K562 (cell line): ENCODE measurements around the gene SERPIND1. TPM values are rescaled to one million over a fixed set of nuclear protein-coding genes. Genes with fewer than 3 reads are reported as not detected.

Experiments used
- COPS2 ChIP-seq: fragments of 450-650 bp; conservative IDR thresholded peaks from 2 replicates; pipeline ENCODE4 v1.6.1; 2016; ENCODE audit warnings: mild to moderate bottlenecking, moderate library complexity
- DEAF1 ChIP-seq: fragments of 450-650 bp; formaldehyde crosslinking; IDR thresholded peaks from 2 replicates; pipeline ENCODE4 v1.4.0; 2020; ENCODE audit warnings: mild to moderate bottlenecking, moderate library complexity
- DPF2 ChIP-seq: fragments of 450-650 bp; IDR thresholded peaks from 2 replicates; pipeline ENCODE4 v1.6.1; 2016
- GABPA ChIP-seq: fragments of 200-800 bp; sonication (Bioruptor generic); conservative IDR thresholded peaks from 2 replicates; pipeline ENCODE4 v1.6.1; 2016; ENCODE audit warnings: low read depth, missing genetic modification characterization, missing compliant biosample characterization
- NFYB ChIP-seq: IDR thresholded peaks from 2 replicates; pipeline ENCODE4 v1.6.1; 2011; ENCODE audit warnings: mild to moderate bottlenecking, moderate library complexity; ENCODE audit not compliant: insufficient read length; ENCODE audit errors: extremely low read depth
- RAD51 ChIP-seq: fragments of 450-650 bp; IDR thresholded peaks from 2 replicates; pipeline ENCODE4 v1.7.1; 2016; ENCODE audit warnings: low read depth, mild to moderate bottlenecking, borderline replicate concordance
- TGIF2 ChIP-seq: sonication (generic); formaldehyde crosslinking; IDR thresholded peaks from 2 replicates; pipeline ENCODE4 v1.8.1; 2022; ENCODE audit warnings: mild to moderate bottlenecking, missing genetic modification reagents, moderate library complexity
- TSC22D4 ChIP-seq: fragments of 450-650 bp; IDR thresholded peaks from 2 replicates; pipeline ENCODE4 v1.6.1; 2016; ENCODE audit warnings: missing genetic modification characterization, missing biosample characterization, control low read depth
- ZFP1 ChIP-seq: fragments of 450-650 bp; formaldehyde crosslinking; IDR thresholded peaks from 2 replicates; pipeline ENCODE4 v1.4.0; 2020; ENCODE audit warnings: mild to moderate bottlenecking, mixed read lengths
- ZNF277 ChIP-seq: fragments of 250-450 bp; sonication (Bioruptor Pico); IDR thresholded peaks from 2 replicates; pipeline ENCODE4 v1.8.0; 2022; ENCODE audit warnings: inconsistent platforms, mild to moderate bottlenecking, moderate library complexity, borderline replicate concordance
- ZNF318 ChIP-seq, 2 experiments: fragments of 450-650 bp; IDR thresholded peaks; 2 replicates each; pipeline ENCODE4 v1.6.1; 2016; ENCODE audit warnings: mild to moderate bottlenecking in 2 of 2, borderline replicate concordance in 1 of 2, low read depth in 1 of 2, moderate library complexity in 1 of 2
- polyA plus RNA-seq, 8 experiments: library from polyadenylated mRNA; depleted of rRNA in 4 of 8; stranded (reverse) in 5 of 8; unstranded in 3 of 8; fragments of >200 nt; fragmentation: Nextera tagmentation in 2 of 8; fragmentation: Illumina TruSeq in 1 of 8; extraction: Ambion mirVana in 2 of 8; extraction: Trizol in 1 of 8; gene quantifications; 2 replicates each; pipeline versions ENCODE4 v1.2.1 to v1.2.3, GENCODE V29; 2011 to 2014; ENCODE audit warnings: inconsistent platforms in 1 of 8, missing spikeins in 1 of 8
- total RNA-seq, 7 experiments: library from RNA; depleted of rRNA in 6 of 7; stranded (reverse); fragments of >200 nt in 6 of 7; fragmentation: Illumina TruSeq in 2 of 7; extraction: Trizol in 2 of 7; gene quantifications; 2 replicates each; pipeline versions ENCODE4 v1.2.1 to v1.2.3, GENCODE V29; 2011 to 2021; ENCODE audit warnings: low replicate concordance in 1 of 7

Gene SERPIND1
- total and polyA plus RNA-seq, 9 of the 15 experiments (the other 6 are each of a cell fraction or from before 2014, with no cell fraction given) = 0.04 to 0.11 (median 0.09) TPM; not detected in 6

- TF ChIP-seq ZNF318 (IDR thresholded peaks at IDR 0.05; ENCODE audit: borderline replicate concordance in 1 of 2, low read depth in 1 of 2) (no peak), TGIF2 (CRISPR knock-in tag) (no peak), DEAF1 (no peak), COPS2 (no peak), ZFP1 (CRISPR knock-in tag) (0 out of 2 replicates have a peak, but pooled peaks have one; percentile 24), ZNF277 (CRISPR knock-in tag) (peak; percentile 78), TSC22D4 (tag) (0 out of 2 replicates have a peak, but pooled peaks have one; percentile 22), RAD51 (no peak), NFYB (no peak), DPF2 (no peak), GABPA (tag) (no peak)
These were observed 31.1 kb upstream of the SERPIND1 start (continued) for GRCh38 chr22:20742764-20743163.
